Hepatocyte (in vitro differentiated cells): ENCODE results near the gene ADAP1. TPM values are rescaled to one million over a fixed set of nuclear protein-coding genes. Genes with fewer than 3 reads are reported as not detected.
A peak's percentile ranks its signal among the peaks of the same experiment; 100 is the strongest.
"Not testable (repeated sequence)": the region's sequence is repeated elsewhere in the genome, so short reads cannot be mapped to it uniquely, and the experiment has no call there.

ENCODE experiments used
- DNase-seq: peaks from one replicate; pipeline ENCODE4 v3.0.0-alpha.2; 2016; ENCODE audit warnings: low spot score
- H2AFZ ChIP-seq: fragments of 200-600 bp; sonication (generic); 2 replicates; pipeline ENCODE4 v1.6.0; 2016; ENCODE audit warnings: antibody characterized with exemption, mild to moderate bottlenecking
- H3K27ac ChIP-seq: fragments of 200-600 bp; sonication (generic); 2 replicates; pipeline ENCODE4 v1.5.1; 2016; ENCODE audit warnings: mild to moderate bottlenecking
- H3K27me3 ChIP-seq: fragments of 200-600 bp; sonication (generic); 2 replicates; pipeline ENCODE4 v1.6.1; 2016
- H3K36me3 ChIP-seq: fragments of 200-600 bp; sonication (generic); replicated peaks from 2 replicates; pipeline ENCODE4 v1.5.1; 2016; ENCODE audit warnings: low read depth; ENCODE audit not compliant: insufficient read depth
- H3K4me1 ChIP-seq: fragments of 200-600 bp; sonication (generic); 2 replicates; pipeline ENCODE4 v1.5.1; 2016; ENCODE audit warnings: mild to moderate bottlenecking, moderate library complexity; ENCODE audit not compliant: insufficient read depth
- H3K4me2 ChIP-seq: fragments of 200-600 bp; sonication (generic); 2 replicates; pipeline ENCODE4 v1.6.0; 2016
- H3K4me3 ChIP-seq: fragments of 200-600 bp; sonication (generic); 2 replicates; pipeline ENCODE4 v1.5.1; 2016; ENCODE audit warnings: mild to moderate bottlenecking
- H3K79me2 ChIP-seq: fragments of 200-600 bp; sonication (generic); 2 replicates; pipeline ENCODE4 v1.6.0; 2017; ENCODE audit warnings: mild to moderate bottlenecking
- H3K9me2 ChIP-seq: fragments of 200-600 bp; sonication (generic); replicated peaks from 2 replicates; pipeline ENCODE4 v1.6.0; 2017; ENCODE audit warnings: mild to moderate bottlenecking; ENCODE audit not compliant: insufficient read depth
- H3K9me3 ChIP-seq: fragments of 200-600 bp; sonication (generic); 2 replicates; pipeline ENCODE4 v1.5.1; 2016; ENCODE audit warnings: low read depth, mild to moderate bottlenecking
- H4K20me1 ChIP-seq: fragments of 200-600 bp; sonication (generic); 2 replicates; pipeline ENCODE4 v1.6.0; 2016; ENCODE audit warnings: mild to moderate bottlenecking; ENCODE audit not compliant: insufficient read depth, poor library complexity, severe bottlenecking
- EZH2 ChIP-seq: fragments of 200-600 bp; sonication (generic); IDR thresholded peaks from 2 replicates; pipeline ENCODE4 v1.6.1; 2016; ENCODE audit warnings: antibody characterized with exemption, mild to moderate bottlenecking, borderline replicate concordance
- EZH2phosphoT487 ChIP-seq: fragments of 200-600 bp; sonication (generic); IDR thresholded peaks from one replicate; pipeline ENCODE4 v1.6.1; 2018; ENCODE audit warnings: antibody characterized with exemption, mild to moderate bottlenecking, low read depth, moderate library complexity; ENCODE audit not compliant: unreplicated experiment, severe bottlenecking
- WGBS: methylation state at CpG from one replicate; pipeline ENCODE4 v1.1.6; 2016; ENCODE audit warnings: low lambda C conversion rate; ENCODE audit errors: missing lambda C conversion rate; 5-methylcytosine and 5-hydroxymethylcytosine counted together
- polyA plus RNA-seq: library from polyadenylated mRNA; unstranded; fragments of >200 nt; fragmentation: Nextera tagmentation; extraction: Ambion mirVana; gene quantifications from 2 replicates; pipeline ENCODE4 v1.2.1, GENCODE V29; 2016
- total RNA-seq: library from RNA; depleted of rRNA; stranded (reverse); fragments of >200 nt; gene quantifications from 2 replicates; pipeline ENCODE4 v1.2.3, GENCODE V29; 2014
- TF ChIP-seq, protein P1 (sequence below): fragments of 200-600 bp; sonication (generic); IDR thresholded peaks from 2 replicates; pipeline ENCODE4 v1.5.1; 2016; ENCODE audit warnings: antibody characterized with exemption, mild to moderate bottlenecking; ENCODE audit not compliant: poor library complexity

ADAP1 gene
- total and polyA plus RNA-seq, 2 experiments from 2014 or later: 25.6 to 35.7 TPM

DNA sequence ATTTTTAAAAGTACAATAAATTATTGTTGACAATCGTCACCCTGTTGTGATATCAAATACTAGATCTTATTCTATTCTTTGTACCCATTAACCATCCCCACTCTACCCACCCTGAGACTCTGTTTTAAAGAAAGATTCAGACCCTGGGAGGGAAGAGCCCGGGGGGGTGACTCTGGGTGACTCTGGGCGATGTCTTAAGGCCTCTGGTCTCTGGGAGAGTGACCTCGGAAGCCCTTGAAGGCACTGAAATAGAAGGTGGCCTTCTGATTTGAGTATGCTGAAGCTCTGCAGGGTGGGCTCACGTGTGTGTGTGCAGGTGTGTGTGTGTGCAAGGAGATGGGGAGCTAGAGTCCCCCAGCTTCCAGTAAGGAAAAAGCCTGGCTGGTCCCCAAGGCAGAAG is 9.7 kb downstream of the ADAP1 start:
- peak overlapping the region; percentile 72 for H3K4me2 ChIP-seq
- peaks cover 19% of the 10 kb centered on the region for H3K4me1 ChIP-seq
- peaks cover 3% of the 10 kb centered on the region for H3K27me3 ChIP-seq
- peaks cover 11% of the 10 kb centered on the region for H3K79me2 ChIP-seq
- H4K20me1 ChIP-seq: no peaks in the 10 kb centered on the region
- no peak overlapping the region for H3K4me3 ChIP-seq
- no peak overlapping the region for H2AFZ ChIP-seq
- 89% methylated on average over 5 of the region's 5 CpGs for WGBS
- no peaks in the 10 kb centered on the region for H3K9me2 ChIP-seq
- peak overlapping the region; percentile 95 for H3K27ac ChIP-seq
- no peaks in the 10 kb centered on the region for H3K36me3 ChIP-seq
- TF ChIP-seq EZH2phosphoT487 (no peak), EZH2 (no peak)
- TF ChIP-seq, protein P1, sequence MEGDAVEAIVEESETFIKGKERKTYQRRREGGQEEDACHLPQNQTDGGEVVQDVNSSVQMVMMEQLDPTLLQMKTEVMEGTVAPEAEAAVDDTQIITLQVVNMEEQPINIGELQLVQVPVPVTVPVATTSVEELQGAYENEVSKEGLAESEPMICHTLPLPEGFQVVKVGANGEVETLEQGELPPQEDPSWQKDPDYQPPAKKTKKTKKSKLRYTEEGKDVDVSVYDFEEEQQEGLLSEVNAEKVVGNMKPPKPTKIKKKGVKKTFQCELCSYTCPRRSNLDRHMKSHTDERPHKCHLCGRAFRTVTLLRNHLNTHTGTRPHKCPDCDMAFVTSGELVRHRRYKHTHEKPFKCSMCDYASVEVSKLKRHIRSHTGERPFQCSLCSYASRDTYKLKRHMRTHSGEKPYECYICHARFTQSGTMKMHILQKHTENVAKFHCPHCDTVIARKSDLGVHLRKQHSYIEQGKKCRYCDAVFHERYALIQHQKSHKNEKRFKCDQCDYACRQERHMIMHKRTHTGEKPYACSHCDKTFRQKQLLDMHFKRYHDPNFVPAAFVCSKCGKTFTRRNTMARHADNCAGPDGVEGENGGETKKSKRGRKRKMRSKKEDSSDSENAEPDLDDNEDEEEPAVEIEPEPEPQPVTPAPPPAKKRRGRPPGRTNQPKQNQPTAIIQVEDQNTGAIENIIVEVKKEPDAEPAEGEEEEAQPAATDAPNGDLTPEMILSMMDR: no peak
- no peaks in the 10 kb centered on the region for H3K9me3 ChIP-seq
- DNase-seq: no peak

DNA sequence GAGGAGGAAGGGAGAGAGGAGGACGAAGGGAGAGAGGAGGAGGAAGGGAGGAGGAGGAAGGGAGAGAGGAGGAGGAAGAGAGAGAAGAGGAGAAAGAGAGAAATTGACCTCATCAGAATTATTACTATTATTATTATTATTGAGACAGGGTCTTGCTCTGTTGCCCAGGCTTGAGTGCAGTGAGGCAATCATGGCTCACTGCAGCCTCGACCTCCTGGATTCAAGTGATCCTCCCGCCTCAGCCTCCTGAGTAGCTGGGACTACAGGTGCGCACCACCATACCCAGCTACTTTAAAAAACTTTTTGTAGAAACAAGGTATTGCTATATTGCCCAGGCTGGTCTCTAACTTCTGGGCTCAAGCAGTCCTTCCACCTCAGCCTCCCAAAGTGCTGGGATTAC is 10.7 kb downstream of the ADAP1 start:
- H3K4me3 ChIP-seq, H3K36me3 ChIP-seq, H3K9me3 ChIP-seq, H3K27ac ChIP-seq, H3K9me2 ChIP-seq, H4K20me1 ChIP-seq, DNase-seq, H3K27me3 ChIP-seq, H3K4me2 ChIP-seq, H2AFZ ChIP-seq: not testable (repeated sequence)
- peaks cover 11% of the 10 kb centered on the region for H3K79me2 ChIP-seq
- H3K4me1 ChIP-seq: peaks cover 19% of the 10 kb centered on the region
- WGBS: 97% methylated on average over 3 of the region's 4 CpGs

DNA sequence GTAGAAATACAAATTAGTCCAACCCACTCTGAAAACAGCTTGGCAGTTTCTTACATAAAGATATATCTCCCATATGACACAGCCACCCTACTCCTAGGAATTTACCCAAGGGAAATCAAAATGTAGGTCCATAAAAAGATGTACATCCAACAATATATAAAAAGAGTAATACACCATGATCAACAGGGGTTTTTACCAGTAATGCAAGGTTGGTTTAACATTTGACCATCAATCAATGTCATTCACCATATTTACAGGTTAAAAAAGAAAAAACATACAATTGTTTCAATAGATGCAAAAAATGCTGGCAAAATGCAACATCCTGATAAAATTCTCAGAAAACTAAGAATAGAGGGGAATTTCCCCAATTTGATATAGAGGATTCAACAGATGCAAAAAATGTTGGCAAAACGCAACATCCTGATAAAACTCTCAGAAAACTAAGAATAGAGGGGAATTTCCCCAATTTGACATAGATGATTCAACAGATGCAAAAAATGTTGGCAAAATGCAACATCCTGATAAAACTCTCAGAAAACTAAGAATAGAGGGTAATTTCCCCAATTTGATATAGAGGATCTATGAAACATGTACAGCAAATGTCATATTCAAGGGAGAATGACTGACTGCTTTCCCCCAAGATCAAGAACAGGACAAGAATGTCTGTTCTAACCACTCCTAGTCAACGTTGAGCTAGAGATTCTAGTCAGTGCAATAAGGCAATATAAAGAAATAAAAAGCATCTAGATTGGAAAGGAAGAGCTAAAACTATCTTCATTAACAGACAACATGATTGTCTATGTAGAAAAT is 13.7 kb downstream of the ADAP1 start:
- Histone ChIP-seq H3K4me1 (peaks cover 10% of the 10 kb centered on the region), H3K36me3 (no peaks in the 10 kb centered on the region), H3K27me3 (peaks cover 3% of the 10 kb centered on the region), H3K4me2 (no peak overlapping the region), H4K20me1 (no peaks in the 10 kb centered on the region), H3K4me3 (no peak overlapping the region), H3K9me3 (no peaks in the 10 kb centered on the region), H3K9me2 (no peaks in the 10 kb centered on the region), H3K79me2 (peaks cover 11% of the 10 kb centered on the region), H3K27ac (no peak overlapping the region), H2AFZ (no peak overlapping the region)
- no peak for DNase-seq
- WGBS: 87% methylated on average over 2 of the region's 2 CpGs
- TF ChIP-seq EZH2phosphoT487 (no peak), EZH2 (no peak)
- TF ChIP-seq, protein P1: no peak

DNA sequence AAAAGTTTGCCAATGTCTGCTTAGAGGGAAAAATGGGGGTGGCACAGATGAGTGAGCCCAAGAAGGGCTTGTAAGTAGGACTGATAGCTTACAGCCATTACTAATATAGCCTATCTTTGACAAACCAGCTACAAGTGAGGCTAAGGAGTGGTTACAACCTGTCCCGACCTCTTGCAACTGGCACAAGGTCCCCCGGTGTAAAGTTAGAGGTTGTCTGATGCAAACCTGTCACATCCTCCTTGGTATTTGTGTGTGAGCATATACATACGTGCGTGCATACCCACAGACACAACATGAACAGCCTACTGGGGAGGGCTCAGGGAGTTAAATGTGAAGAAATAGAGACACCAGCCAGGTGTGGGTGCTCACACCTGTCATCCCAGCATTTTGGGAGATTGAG is 14.6 kb downstream of the ADAP1 start:
- 95% methylated on average over 4 of the region's 4 CpGs for WGBS
- H3K4me1 ChIP-seq: peaks cover 5% of the 10 kb centered on the region
- TF ChIP-seq EZH2phosphoT487: no peak
- TF ChIP-seq, protein P1: no peak
- TF ChIP-seq EZH2: no peak
- H3K79me2 ChIP-seq: peaks cover 9% of the 10 kb centered on the region
- no peaks in the 10 kb centered on the region for H4K20me1 ChIP-seq
- H3K4me2 ChIP-seq: no peak overlapping the region
- H3K36me3 ChIP-seq: no peaks in the 10 kb centered on the region
- H3K4me3 ChIP-seq: no peak overlapping the region
- H3K9me2 ChIP-seq: no peaks in the 10 kb centered on the region
- H2AFZ ChIP-seq: no peak overlapping the region
- DNase-seq: no peak
- peaks cover 3% of the 10 kb centered on the region for H3K27me3 ChIP-seq
- no peaks in the 10 kb centered on the region for H3K9me3 ChIP-seq
- H3K27ac ChIP-seq: no peak overlapping the region
